Measurements from ENCODE around the gene DPY19L2.
"Not testable (repeated sequence)": the region's sequence is repeated elsewhere in the genome, so short reads cannot be mapped to it uniquely, and the experiment has no call there.

DPY19L2 gene

GRCh38 chr12:63663005-63663404 lies 5.3 kb downstream of the DPY19L2 start:
- not testable (repeated sequence) for DNase-seq (ENCODE audit: low spot score)

- not testable (repeated sequence) for DNase-seq (ENCODE audit: low spot score)
Observed at GRCh38 chr12:63658501-63658900, 9.8 kb downstream of the DPY19L2 start.

- not testable (repeated sequence) for DNase-seq (ENCODE audit: low spot score)
Observed at GRCh38 chr12:63656407-63656806, 11.9 kb downstream of the DPY19L2 start.

GRCh38 chr12:63655543-63656257 lies 12.6 kb downstream of the DPY19L2 start:
- not testable (repeated sequence) for DNase-seq (ENCODE audit: low spot score)

GRCh38 chr12:63654481-63654880 lies 13.8 kb downstream of the DPY19L2 start:
- not testable (repeated sequence) for DNase-seq (ENCODE audit: low spot score)

- not testable (repeated sequence) for DNase-seq (ENCODE audit: low spot score)
Observed at GRCh38 chr12:63649517-63649916, 18.8 kb downstream of the DPY19L2 start.

GRCh38 chr12:63643381-63644140 lies 24.7 kb downstream of the DPY19L2 start:
- not testable (repeated sequence) for DNase-seq (ENCODE audit: low spot score)

- not testable (repeated sequence) for DNase-seq (ENCODE audit: low spot score)
Observed at GRCh38 chr12:63624258-63624657, 44.0 kb downstream of the DPY19L2 start.

- not testable (repeated sequence) for DNase-seq (ENCODE audit: low spot score)
Observed at GRCh38 chr12:63615544-63615943, 52.7 kb downstream of the DPY19L2 start.

- DNase-seq (ENCODE audit: low spot score), result not testable (repeated sequence)
Observed at GRCh38 chr12:63611285-63611684, 57.0 kb downstream of the DPY19L2 start.

GRCh38 chr12:63609281-63609680 lies 59.0 kb downstream of the DPY19L2 start:
- not testable (repeated sequence) for DNase-seq (ENCODE audit: low spot score)

GRCh38 chr12:63604985-63605384 lies 63.3 kb downstream of the DPY19L2 start:
- not testable (repeated sequence) for DNase-seq (ENCODE audit: low spot score)

- DNase-seq (ENCODE audit: low spot score), result not testable (repeated sequence)
Observed at GRCh38 chr12:63594828-63595227, 73.5 kb downstream of the DPY19L2 start.

GRCh38 chr12:63584426-63584825 lies 83.9 kb downstream of the DPY19L2 start:
- not testable (repeated sequence) for DNase-seq (ENCODE audit: low spot score)

- not testable (repeated sequence) for DNase-seq (ENCODE audit: low spot score)
Observed at GRCh38 chr12:63583289-63583688, 85.0 kb downstream of the DPY19L2 start.

GRCh38 chr12:63577631-63578030 lies 90.7 kb downstream of the DPY19L2 start:
- DNase-seq (ENCODE audit: low spot score), result not testable (repeated sequence)

- DNase-seq (ENCODE audit: low spot score), result not testable (repeated sequence)
Observed at GRCh38 chr12:63572038-63572437, 96.3 kb downstream of the DPY19L2 start.

GRCh38 chr12:63558445-63558844 lies 109.8 kb downstream of the DPY19L2 start:
- DNase-seq (ENCODE audit: low spot score), result not testable (repeated sequence)

GRCh38 chr12:63551397-63551796 lies 116.9 kb downstream of the DPY19L2 start:
- not testable (repeated sequence) for DNase-seq (ENCODE audit: low spot score)

GRCh38 chr12:63549034-63549433 lies 119.3 kb downstream of the DPY19L2 start:
- not testable (repeated sequence) for DNase-seq (ENCODE audit: low spot score)

GRCh38 chr12:63545298-63545916 lies 122.9 kb downstream of the DPY19L2 start:
- DNase-seq (ENCODE audit: low spot score), result not testable (repeated sequence)

- not testable (repeated sequence) for DNase-seq (ENCODE audit: low spot score)
Observed at GRCh38 chr12:63538656-63539055, 129.6 kb downstream of the DPY19L2 start.

Data from AG08395 (cell line).